NCI-H2107 treated with DMSO at 0.1 percent for 48 hours (cell line): ENCODE results near the gene SLC24A2.
"Not testable (repeated sequence)": the region's sequence is repeated elsewhere in the genome, so short reads cannot be mapped to it uniquely, and the experiment has no call there.

Source experiments
- DNase-seq: peaks from one replicate; lab custom pipeline; 2025; ENCODE audit not compliant: unreplicated experiment; lab: John Stamatoyannopoulos, UW

SLC24A2 gene

GRCh38 chr9:19788614-19789271, at the start of gene SLC24A2:
TSS of gene SLC24A2 (minus strand) at chr9:19789037.
- no peak for DNase-seq

GRCh38 chr9:19833331-19833730, 44.5 kb upstream of the SLC24A2 start:
- not testable (repeated sequence) for DNase-seq

GRCh38 chr9:19830796-19831195, 42.0 kb upstream of the SLC24A2 start:
- DNase-seq, result no peak

DNA sequence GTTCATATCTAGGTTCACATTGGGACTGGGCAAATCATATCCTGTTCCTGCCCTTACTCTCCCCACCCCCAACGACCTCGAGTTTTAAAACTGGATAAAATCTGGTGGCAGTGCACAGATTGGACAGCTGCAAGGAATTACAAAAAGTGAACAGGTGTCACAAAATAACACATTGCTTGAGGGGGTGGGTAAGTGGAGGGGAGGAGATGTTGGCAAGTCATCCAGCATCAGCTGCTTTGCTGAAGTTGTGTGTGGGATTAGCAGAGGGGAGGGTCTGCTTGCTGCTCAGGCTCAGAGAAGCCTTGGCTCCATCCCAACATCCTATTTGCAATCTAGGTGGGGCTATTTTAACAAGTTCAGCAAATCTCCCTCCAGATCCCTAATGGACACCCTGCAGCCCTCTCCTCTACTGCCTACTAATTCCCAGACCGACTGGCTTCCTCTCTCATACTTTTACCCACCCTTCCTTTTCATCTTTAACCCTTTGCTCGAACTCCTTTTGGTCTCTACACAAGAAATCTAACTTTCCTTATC, 39.8 kb upstream of the SLC24A2 start:
- DNase-seq, result no peak

GRCh38 chr9:19816769-19817168, 27.9 kb upstream of the SLC24A2 start:
- no peak for DNase-seq

- no peak for DNase-seq
These were observed 23.4 kb upstream of the SLC24A2 start for GRCh38 chr9:19812194-19812593.

DNA sequence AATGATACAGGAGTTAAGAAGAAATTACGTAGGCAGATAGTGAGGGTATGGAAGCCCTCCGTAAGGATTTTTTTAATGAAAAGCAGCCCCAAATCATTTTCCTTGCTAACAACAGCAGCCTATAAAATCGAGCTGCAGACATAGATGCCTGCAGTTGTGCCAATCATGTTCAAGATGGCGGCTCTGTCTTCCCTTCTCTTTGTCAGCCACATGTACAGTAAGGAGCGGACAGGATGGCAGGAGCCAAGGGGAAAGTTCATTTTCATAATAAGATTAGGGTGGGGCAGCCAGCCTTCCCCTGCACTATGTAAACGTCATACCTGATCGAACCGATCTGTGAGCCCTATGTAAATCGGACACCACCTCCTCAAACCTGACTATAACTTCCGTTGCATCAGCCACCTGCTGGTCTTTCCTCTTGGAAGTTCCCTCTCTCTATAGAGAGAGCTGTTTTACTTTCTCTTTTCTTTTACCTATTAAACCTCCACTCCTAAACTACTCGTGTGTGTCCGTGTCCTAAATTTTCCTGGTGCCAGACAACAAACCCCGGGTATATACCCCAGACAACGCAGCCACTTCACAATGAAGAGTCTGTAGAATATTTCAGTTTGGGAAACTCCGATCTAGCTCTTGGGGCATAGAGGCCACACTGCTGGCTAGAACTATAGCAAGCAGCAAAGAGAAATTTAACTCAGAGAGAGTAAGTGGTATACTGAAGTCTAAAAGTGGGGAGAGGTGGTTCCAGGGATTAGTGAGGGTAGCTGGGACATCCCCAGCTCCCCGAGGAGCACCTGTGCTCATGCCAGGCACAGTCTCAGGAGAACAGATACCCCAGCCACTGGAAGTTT, 20.8 kb upstream of the SLC24A2 start:
- DNase-seq, result no peak

- no peak for DNase-seq
These were observed 18.5 kb upstream of the SLC24A2 start for GRCh38 chr9:19807182-19807892.

DNA sequence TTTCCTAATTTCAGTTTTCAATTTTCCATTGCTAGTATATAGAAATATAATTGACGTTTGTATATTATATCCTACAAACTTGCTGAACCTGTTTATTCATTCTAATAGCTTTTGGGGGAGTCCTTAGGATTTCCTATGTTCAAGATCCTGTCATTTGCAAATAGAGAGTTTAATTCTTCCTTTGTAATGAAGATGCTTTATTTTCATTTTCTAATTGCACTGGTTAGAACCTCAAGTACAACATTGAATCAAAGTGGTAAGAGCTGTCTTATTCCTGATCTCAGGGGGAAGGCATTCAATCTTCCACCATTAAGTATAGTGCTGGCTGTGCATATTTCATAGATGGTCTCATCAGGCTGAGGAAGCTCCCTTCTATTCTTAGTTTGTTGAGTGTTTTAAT, 15.6 kb upstream of the SLC24A2 start:
- no peak for DNase-seq

- DNase-seq, result no peak
These were observed 12.0 kb upstream of the SLC24A2 start for GRCh38 chr9:19800884-19801283.

DNA sequence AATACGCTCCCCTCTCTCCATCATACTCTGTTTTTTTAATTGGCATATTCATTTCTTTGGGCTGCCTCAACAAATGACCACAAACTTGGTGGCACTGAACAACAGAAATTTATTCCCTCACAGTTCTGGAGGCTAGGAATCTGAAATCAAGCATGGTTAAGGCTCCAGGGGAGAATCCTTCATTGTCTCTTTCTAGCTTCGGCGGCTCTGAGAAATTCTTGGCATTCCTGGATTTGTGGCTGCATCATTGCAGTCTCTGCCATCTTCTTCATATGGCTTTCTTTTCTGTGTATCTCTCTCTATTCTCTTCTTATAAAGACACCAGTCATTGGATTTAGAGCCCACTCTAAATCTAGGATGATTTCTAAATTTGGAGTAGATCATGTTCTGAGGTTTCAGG, 10.9 kb upstream of the SLC24A2 start:
- no peak for DNase-seq

DNA sequence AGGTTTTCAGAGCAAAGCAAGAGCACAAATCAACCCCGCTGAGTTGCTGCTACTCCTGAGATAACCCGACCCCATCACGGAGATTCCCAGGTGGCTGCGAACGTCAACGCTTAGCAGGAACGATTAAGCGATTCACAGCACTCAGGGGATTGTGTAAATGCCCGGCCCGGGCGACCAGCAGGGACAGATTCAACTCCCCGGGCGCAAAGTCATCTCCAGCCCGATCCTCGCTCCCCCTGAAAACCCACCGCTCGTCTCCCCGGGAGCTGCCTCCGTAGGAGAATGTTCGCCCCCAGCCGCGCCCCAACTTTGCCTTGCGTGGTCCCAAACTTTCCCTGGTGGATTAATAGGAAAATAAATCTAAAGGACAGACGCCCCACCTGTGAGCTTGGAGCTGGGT, 685 bp downstream of the SLC24A2 start:
- no peak for DNase-seq

GRCh38 chr9:19787672-19788071, 1.2 kb downstream of the SLC24A2 start:
- no peak for DNase-seq

DNA sequence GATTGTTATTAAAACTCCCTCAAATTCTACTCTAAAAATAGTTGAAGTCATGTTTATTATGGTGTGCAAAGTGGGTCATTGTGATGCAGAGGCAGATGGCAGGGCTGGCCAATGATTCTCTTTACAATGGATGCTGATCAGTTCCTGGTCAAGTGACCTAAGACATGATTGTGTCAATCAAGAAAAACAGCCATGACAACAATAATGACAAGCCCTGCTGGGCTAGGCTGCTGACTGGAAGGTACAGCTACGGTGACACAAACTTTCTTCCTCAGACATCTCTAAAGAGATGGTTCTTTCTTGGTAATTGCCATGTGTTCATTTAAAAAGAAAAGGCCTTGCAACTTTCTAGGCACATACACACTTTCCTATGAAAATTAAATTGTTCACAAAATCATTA, 3.6 kb downstream of the SLC24A2 start:
- DNase-seq, result no peak

- DNase-seq, result no peak
These were observed 4.7 kb downstream of the SLC24A2 start for GRCh38 chr9:19784136-19784535.

- no peak for DNase-seq
These were observed 5.3 kb downstream of the SLC24A2 start for GRCh38 chr9:19783500-19783899.

DNA sequence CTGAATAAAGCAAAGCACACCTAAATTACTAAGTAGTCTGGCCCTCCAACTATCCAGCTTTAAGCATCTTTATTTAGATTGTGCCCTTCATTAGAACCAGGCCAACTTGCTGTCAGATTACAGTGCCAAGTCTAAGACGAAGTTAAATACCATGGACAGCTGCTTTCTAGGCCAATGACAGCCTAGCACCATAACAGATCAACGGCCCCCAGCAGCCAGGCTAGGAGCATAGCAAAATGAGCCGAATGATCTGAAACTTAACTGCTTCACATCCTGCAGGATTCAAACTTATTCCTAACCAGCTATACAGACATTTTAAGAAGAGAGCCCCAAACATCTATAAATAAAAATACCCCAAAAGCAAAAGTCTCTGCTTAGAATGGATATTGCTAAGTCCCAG, 6.8 kb downstream of the SLC24A2 start:
- DNase-seq, result no peak

GRCh38 chr9:19781240-19781639, 7.6 kb downstream of the SLC24A2 start:
- no peak for DNase-seq

DNA sequence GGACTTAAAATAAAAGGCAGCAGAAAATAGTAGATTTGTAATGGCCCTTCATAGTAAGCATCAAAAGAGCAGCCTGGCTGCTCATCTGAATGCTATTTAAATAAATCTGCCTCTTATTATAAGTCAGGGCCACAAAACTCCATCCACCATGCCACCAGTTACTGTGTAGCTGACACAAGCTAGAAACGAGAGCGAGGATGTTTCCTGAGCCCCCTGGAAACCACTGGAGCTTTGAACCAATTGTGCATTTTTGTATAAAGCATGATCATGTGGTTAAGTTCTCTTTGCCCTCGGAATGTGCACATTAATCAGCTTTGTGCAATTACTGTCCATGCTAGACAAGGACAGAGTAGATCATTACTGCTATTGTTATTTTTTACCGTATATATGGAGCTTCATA, 17.4 kb downstream of the SLC24A2 start:
- DNase-seq, result no peak

DNA sequence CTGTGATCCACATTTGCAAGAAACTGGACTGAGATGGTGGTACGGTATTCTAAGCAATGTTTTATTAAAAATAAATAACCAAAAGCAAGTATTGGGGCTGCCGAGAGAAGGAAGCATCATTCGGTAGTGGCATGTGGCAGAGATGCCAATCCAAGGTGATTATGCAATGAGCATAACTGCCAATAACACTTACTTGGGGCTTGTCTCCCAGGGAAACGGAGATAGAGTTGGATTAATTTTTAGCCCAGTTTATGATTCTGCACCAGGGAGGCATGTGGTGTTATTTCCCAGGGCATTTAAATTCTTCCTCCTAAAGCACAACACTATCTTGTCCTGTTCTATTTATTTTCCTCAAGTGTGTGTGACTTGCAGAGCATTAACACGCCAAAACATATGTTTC, 17.9 kb downstream of the SLC24A2 start:
- DNase-seq, result no peak

- DNase-seq, result no peak
These were observed 19.6 kb downstream of the SLC24A2 start for GRCh38 chr9:19769213-19769612.

- DNase-seq, result no peak
These were observed 20.0 kb downstream of the SLC24A2 start for GRCh38 chr9:19768798-19769197.
